NB4 (cell line): Measurements from ENCODE around the gene SLC2A9.

Experiments used
- DNase-seq: peaks from one replicate; pipeline ENCODE4 v3.0.0; 2010; ENCODE audit warnings: low read depth
- H3K4me3 ChIP-seq: one replicate; pipeline ENCODE4 v1.5.1; 2011; ENCODE audit warnings: mild to moderate bottlenecking, low read depth, low read length, moderate library complexity
- CTCF ChIP-seq: IDR thresholded peaks from one replicate; pipeline ENCODE4 v1.5.1; 2012; ENCODE audit warnings: low read depth, low read length
- MAX ChIP-seq: IDR thresholded peaks from 2 replicates; pipeline ENCODE4 v1.6.1; 2011; ENCODE audit warnings: low read depth, low read length
- MYC ChIP-seq: IDR thresholded peaks from 2 replicates; pipeline ENCODE4 v1.6.1; 2011; ENCODE audit warnings: low read depth, low read length
- POLR2A ChIP-seq: IDR thresholded peaks from 2 replicates; pipeline ENCODE4 v1.6.1; 2011; ENCODE audit warnings: mild to moderate bottlenecking; ENCODE audit not compliant: insufficient read length; ENCODE audit errors: extremely low read depth

Gene SLC2A9

DNA sequence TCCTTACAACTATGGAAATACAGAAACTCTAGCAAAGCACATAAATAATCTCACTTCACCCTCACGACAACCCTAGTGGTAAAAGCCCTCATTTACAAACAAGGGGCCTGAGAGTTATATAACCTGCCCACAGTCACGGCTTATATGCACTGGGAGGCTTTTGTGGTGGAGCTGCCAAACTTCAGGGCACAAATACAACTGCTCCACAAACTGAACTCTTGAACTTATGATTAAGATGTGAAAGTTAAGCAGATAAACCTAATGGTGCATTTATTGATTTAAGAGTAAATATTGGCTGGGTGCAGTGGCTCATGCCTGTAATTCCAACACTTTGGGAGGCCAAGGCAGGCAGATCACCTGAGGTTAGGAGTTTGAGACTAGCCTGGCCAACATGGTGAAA lies 19.0 kb downstream of the SLC2A9 start:
- H3K4me3 ChIP-seq: no peak overlapping the region
- TF ChIP-seq POLR2A (no peak), MAX (no peak), MYC (no peak), CTCF (no peak)
- no peak for DNase-seq

- DNase-seq: no peak
- TF ChIP-seq MAX (no peak), MYC (no peak), POLR2A (no peak), CTCF (no peak)
- H3K4me3 ChIP-seq: no peak overlapping the region
Measured at GRCh38 chr4:10001757-10002156, 19.5 kb downstream of the SLC2A9 start.

DNA sequence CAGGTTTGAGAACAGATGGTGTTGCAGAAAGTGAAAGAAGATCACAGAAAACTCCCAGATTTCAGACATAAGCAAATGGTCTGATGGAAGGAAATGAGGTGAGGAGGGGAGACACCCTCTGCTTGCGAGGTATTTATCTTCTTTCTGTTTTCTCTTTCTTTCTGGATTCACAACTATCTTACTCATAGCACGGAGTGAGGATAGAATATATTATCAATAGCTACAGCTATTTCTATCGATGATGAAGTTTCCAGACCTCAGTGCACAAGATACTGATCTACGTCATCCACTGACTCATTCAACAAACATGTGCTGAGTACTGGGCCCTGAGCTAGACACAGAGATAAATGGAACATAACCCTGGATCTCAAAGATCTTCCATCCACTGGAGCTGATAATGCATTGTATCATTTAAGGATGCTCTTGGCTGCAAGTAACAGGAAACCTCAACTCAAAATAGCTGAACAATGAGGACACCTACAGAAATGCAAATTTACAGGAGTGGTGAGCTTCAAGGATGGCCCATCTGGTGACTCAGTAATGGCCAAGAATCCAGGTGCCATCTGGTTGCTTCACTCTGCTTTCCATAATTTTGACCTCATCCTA lies 21.2 kb downstream of the SLC2A9 start:
- TF ChIP-seq CTCF (no peak), MYC (no peak), MAX (no peak), POLR2A (no peak)
- DNase-seq: no peak
- no peak overlapping the region for H3K4me3 ChIP-seq

GRCh38 chr4:9997886-9998285 lies 23.4 kb downstream of the SLC2A9 start:
- no peak for DNase-seq
- no peak overlapping the region for H3K4me3 ChIP-seq
- TF ChIP-seq MYC (no peak), POLR2A (no peak), MAX (no peak), CTCF (no peak)

DNA sequence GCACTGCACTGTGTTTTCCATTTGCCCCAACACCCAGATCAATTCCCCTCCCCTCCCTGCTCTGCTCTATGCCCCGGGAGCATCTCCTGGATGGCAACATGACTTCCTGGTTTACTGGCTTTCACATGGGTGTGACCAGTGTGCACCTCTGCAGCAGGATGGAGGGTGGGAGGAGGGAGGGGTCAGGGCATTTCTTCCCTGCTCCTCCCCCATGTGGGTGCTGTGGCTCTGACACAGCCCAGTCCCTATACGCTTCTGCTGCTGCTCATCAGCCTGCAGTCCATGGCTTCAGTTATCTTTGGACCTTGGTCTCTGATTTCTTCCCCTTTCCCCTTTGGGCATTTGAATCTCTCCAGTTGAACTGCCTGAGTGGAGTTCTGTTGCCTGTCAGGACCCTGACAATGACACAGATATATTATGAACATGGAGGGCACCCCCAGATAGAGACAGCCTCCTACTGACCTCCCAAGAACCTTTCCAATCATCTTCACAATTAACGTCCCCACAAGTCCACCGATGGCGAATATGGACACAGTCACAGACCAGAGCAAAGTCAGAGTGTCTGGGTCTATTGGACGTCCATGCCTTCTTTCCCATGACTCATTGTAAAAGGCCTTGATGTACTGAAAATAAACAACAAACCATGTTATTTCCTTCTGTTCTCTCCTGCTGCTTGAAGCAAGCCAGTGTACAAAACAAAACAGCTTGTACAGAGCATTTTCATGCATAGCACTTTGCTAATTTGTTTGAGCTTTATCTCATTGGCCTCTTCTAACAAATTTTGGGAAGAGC lies 24.8 kb downstream of the SLC2A9 start:
- no peak for TF ChIP-seq CTCF
- no peak for TF ChIP-seq MYC
- TF ChIP-seq MAX: no peak
- no peak for TF ChIP-seq POLR2A

More for the DNA sequence above, 24.8 kb downstream of the SLC2A9 start:
- no peak overlapping the region for H3K4me3 ChIP-seq
- DNase-seq: no peak
